ENCODE data around the gene MCCD1.

Gene MCCD1

GRCh38 chr6:31533455-31533841, 4.7 kb downstream of the MCCD1 start:
- Histone ChIP-seq H4K20me1 (ENCODE audit: insufficient read depth, low read length, poor library complexity, severe bottlenecking) (peaks cover 91% of the 10 kb centered on the region), H3K9ac (ENCODE audit: low read depth, low read length, poor library complexity, severe bottlenecking) (no peak overlapping the region), H2AFZ (ENCODE audit: low read length) (no peak overlapping the region), H3K9me3 (ENCODE audit: insufficient read depth, low read depth, low read length) (no peaks in the 10 kb centered on the region), H3K79me2 (ENCODE audit: insufficient read depth, low read length) (peaks cover 79% of the 10 kb centered on the region), H3K4me1 (ENCODE audit: insufficient read depth, low read length, poor library complexity, severe bottlenecking) (peaks cover 34% of the 10 kb centered on the region), H3F3A (ENCODE audit: low read depth) (peaks cover 2% of the 10 kb centered on the region; the same call in 1 of the 2 replicates), H3K9me2 (replicated peaks; ENCODE audit: low read depth, low read length) (no peaks in the 10 kb centered on the region), H3K36me3 (ENCODE audit: insufficient read depth, low read length) (peaks cover 91% of the 10 kb centered on the region), H3K27me3 (ENCODE audit: insufficient read depth, low read length, poor library complexity, severe bottlenecking) (no peaks in the 10 kb centered on the region), H3K4me2 (ENCODE audit: low read depth, low read length, poor library complexity, severe bottlenecking) (peak overlapping the region; percentile 40), H3K4me3 (ENCODE audit: low read length, poor library complexity, severe bottlenecking) (peak overlapping the region; percentile 2)
- TF ChIP-seq EZH2phosphoT487 (IDR thresholded peaks at IDR 0.05; ENCODE audit: borderline replicate concordance) (no peak), CTCF (conservative IDR thresholded peaks at IDR 0.05; ENCODE audit: low read length) (no peak)

GRCh38 chr6:31534011-31534410, 5.2 kb downstream of the MCCD1 start:
- Histone ChIP-seq H4K20me1 (ENCODE audit: insufficient read depth, low read length, poor library complexity, severe bottlenecking) (peaks cover 97% of the 10 kb centered on the region), H3K4me3 (ENCODE audit: low read length, poor library complexity, severe bottlenecking) (no peak overlapping the region), H3K79me2 (ENCODE audit: insufficient read depth, low read length) (peaks cover 85% of the 10 kb centered on the region), H3K4me2 (ENCODE audit: low read depth, low read length, poor library complexity, severe bottlenecking) (peak overlapping the region; percentile 40), H3F3A (ENCODE audit: low read depth) (peaks cover under 1% of the 10 kb centered on the region; the same call in 1 of the 2 replicates), H2AFZ (ENCODE audit: low read length) (no peak overlapping the region), H3K36me3 (ENCODE audit: insufficient read depth, low read length) (peaks cover 95% of the 10 kb centered on the region), H3K4me1 (ENCODE audit: insufficient read depth, low read length, poor library complexity, severe bottlenecking) (peaks cover 39% of the 10 kb centered on the region), H3K9me3 (ENCODE audit: insufficient read depth, low read depth, low read length) (no peaks in the 10 kb centered on the region), H3K9ac (ENCODE audit: low read depth, low read length, poor library complexity, severe bottlenecking) (no peak overlapping the region), H3K9me2 (replicated peaks; ENCODE audit: low read depth, low read length) (no peaks in the 10 kb centered on the region), H3K27me3 (ENCODE audit: insufficient read depth, low read length, poor library complexity, severe bottlenecking) (no peaks in the 10 kb centered on the region)
- TF ChIP-seq CTCF (conservative IDR thresholded peaks at IDR 0.05; ENCODE audit: low read length) (no peak), EZH2phosphoT487 (IDR thresholded peaks at IDR 0.05; ENCODE audit: borderline replicate concordance) (no peak)

- Histone ChIP-seq H2AFZ (ENCODE audit: low read length) (no peak overlapping the region), H3K4me3 (ENCODE audit: low read length, poor library complexity, severe bottlenecking) (no peak overlapping the region), H3K79me2 (ENCODE audit: insufficient read depth, low read length) (peaks cover 91% of the 10 kb centered on the region), H3K4me1 (ENCODE audit: insufficient read depth, low read length, poor library complexity, severe bottlenecking) (peaks cover 45% of the 10 kb centered on the region), H4K20me1 (ENCODE audit: insufficient read depth, low read length, poor library complexity, severe bottlenecking) (peaks cover 98% of the 10 kb centered on the region), H3K27me3 (ENCODE audit: insufficient read depth, low read length, poor library complexity, severe bottlenecking) (no peaks in the 10 kb centered on the region), H3K9me3 (ENCODE audit: insufficient read depth, low read depth, low read length) (no peaks in the 10 kb centered on the region), H3K9me2 (replicated peaks; ENCODE audit: low read depth, low read length) (no peaks in the 10 kb centered on the region), H3K9ac (ENCODE audit: low read depth, low read length, poor library complexity, severe bottlenecking) (no peak overlapping the region), H3K36me3 (ENCODE audit: insufficient read depth, low read length) (peaks cover 95% of the 10 kb centered on the region), H3F3A (ENCODE audit: low read depth) (no peaks in the 10 kb centered on the region), H3K4me2 (ENCODE audit: low read depth, low read length, poor library complexity, severe bottlenecking) (peak overlapping the region; percentile 98)
- TF ChIP-seq EZH2phosphoT487 (IDR thresholded peaks at IDR 0.05; ENCODE audit: borderline replicate concordance) (no peak), CTCF (conservative IDR thresholded peaks at IDR 0.05; ENCODE audit: low read length) (no peak)
Measured at GRCh38 chr6:31534521-31535040, 5.8 kb downstream of the MCCD1 start.

All from Loucy (cell line).